Activated B cell treated with CpG ODN at 0.5 μM for 24 hours (primary cell): ENCODE results near the gene VTI1B. TPM values are rescaled to one million over a fixed set of nuclear protein-coding genes. Genes with fewer than 3 reads are reported as not detected.
"Not testable (repeated sequence)": the region's sequence is repeated elsewhere in the genome, so short reads cannot be mapped to it uniquely, and the experiment has no call there.

Experiments
- ATAC-seq: fragments of 200-7000 bp; cut with Tn5 transposase; one replicate; pipeline ENCODE4 v1.10.0; 2021; ENCODE audit warnings: low read depth, mild to moderate bottlenecking, moderate library complexity
- CTCF ChIA-PET: fragments of 350-600 bp; sonication (Branson Sonifier 250); formaldehyde crosslinking; loops from one replicate; lab custom pipeline; 2021; ENCODE audit warnings: antibody characterized with exemption; lab: Charles Lee
- POLR2A ChIA-PET: fragments of 350-600 bp; sonication (Branson Sonifier 250); formaldehyde crosslinking; loops from one replicate; lab custom pipeline; 2021; ENCODE audit warnings: antibody characterized with exemption; lab: Charles Lee
- DNase-seq: peaks from one replicate; pipeline ENCODE4 v3.0.0; 2022
- H3K27ac Mint-ChIP-seq: one replicate; pipeline ENCODE4 v1.8.0; 2020; ENCODE audit warnings: mixed read lengths
- H3K27me3 Mint-ChIP-seq: one replicate; pipeline ENCODE4 v1.8.0; 2021; ENCODE audit warnings: mixed read lengths
- H3K36me3 Mint-ChIP-seq: one replicate; pipeline ENCODE4 v1.8.0; 2021; ENCODE audit warnings: low read depth, mixed read lengths
- H3K4me1 Mint-ChIP-seq: one replicate; pipeline ENCODE4 v1.8.0; 2021; ENCODE audit warnings: mixed read lengths
- H3K4me3 Mint-ChIP-seq: one replicate; pipeline ENCODE4 v1.8.0; 2020; ENCODE audit warnings: mild to moderate bottlenecking, mixed read lengths
- H3K9me3 Mint-ChIP-seq: one replicate; pipeline ENCODE4 v1.8.0; 2020; ENCODE audit warnings: mixed read lengths
- intact Hi-C: fragments of 100-400 bp; cut with micrococcal nuclease; formaldehyde crosslinking; loops from one replicate; pipeline ENCODE4 v1.15.1; 2024
- total RNA-seq: library from RNA; stranded (reverse); gene quantifications from 2 replicates; pipeline ENCODE4 v1.2.3, GENCODE V29; 2022
- TF ChIP-seq, protein P1 (sequence below): fragments of 200-600 bp; IDR thresholded peaks from one replicate; pipeline ENCODE4 v1.8.0; 2022; ENCODE audit warnings: antibody characterized with exemption, mild to moderate bottlenecking

Gene VTI1B
- total RNA-seq, 1 donor from 2014 or later, result 76.3 TPM

GRCh38 chr14:67607646-67608045 lies 66.8 kb downstream of the VTI1B start:
- H3K27ac Mint-ChIP-seq, result no peak overlapping the region
- no peak overlapping the region for H3K4me3 Mint-ChIP-seq
- intact Hi-C loops, result no loop called here
- ChIA-PET CTCF (interaction anchor here (1.6 kb wide), 1 partner anchor 11 kb away, joined by 4 read pairs; no protein-coding TSS in a partner anchor), POLR2A (no interaction called here)
- TF ChIP-seq, protein P1, sequence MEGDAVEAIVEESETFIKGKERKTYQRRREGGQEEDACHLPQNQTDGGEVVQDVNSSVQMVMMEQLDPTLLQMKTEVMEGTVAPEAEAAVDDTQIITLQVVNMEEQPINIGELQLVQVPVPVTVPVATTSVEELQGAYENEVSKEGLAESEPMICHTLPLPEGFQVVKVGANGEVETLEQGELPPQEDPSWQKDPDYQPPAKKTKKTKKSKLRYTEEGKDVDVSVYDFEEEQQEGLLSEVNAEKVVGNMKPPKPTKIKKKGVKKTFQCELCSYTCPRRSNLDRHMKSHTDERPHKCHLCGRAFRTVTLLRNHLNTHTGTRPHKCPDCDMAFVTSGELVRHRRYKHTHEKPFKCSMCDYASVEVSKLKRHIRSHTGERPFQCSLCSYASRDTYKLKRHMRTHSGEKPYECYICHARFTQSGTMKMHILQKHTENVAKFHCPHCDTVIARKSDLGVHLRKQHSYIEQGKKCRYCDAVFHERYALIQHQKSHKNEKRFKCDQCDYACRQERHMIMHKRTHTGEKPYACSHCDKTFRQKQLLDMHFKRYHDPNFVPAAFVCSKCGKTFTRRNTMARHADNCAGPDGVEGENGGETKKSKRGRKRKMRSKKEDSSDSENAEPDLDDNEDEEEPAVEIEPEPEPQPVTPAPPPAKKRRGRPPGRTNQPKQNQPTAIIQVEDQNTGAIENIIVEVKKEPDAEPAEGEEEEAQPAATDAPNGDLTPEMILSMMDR, result no peak
- no peaks in the 10 kb centered on the region for H3K36me3 Mint-ChIP-seq
- no peaks in the 10 kb centered on the region for H3K27me3 Mint-ChIP-seq
- DNase-seq, result no peak
- H3K4me1 Mint-ChIP-seq, result peaks cover 14% of the 10 kb centered on the region
- H3K9me3 Mint-ChIP-seq, result no peaks in the 10 kb centered on the region
- no peak for ATAC-seq

DNA sequence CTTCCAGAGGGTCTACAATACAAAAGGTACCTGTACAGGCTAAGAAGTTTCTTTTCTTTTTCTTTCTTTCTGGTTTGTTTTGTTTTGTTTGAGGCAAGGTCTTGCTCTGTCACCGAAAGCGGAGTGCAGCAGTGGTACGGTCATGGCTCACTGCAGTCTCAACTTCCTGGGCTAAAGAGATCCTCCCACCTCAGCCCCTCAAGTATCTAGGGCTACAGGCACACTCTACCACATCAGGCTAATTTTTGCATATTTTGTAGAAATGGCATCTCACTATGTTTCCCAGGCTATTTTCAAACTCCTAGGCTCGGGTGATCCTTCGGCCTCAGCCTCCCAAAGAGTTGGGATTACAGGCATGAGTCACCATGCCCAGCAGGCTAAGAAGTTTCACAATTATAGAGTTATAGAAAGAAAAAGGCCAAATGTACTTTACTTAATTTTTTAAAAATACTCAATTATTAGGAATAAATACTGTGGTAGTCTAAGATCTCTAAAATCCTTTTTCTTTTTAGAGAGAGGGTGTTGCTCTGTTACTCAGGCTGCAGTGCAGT lies 71.4 kb downstream of the VTI1B start:
- DNase-seq (no peak), ATAC-seq (peak; percentile 70)
- ChIA-PET POLR2A (no interaction called here), CTCF (no interaction called here)
- intact Hi-C loops, result loop anchor here (5.0 kb wide), 2 partner anchors 214 to 241 kb away; partner anchors contain the start of genes EIF2S1, RAD51B and ZFYVE26
- peaks cover 55% of the 10 kb centered on the region for H3K4me1 Mint-ChIP-seq
- H3K36me3 Mint-ChIP-seq, result peaks cover 7% of the 10 kb centered on the region
- peak overlapping the region; percentile 75 for H3K4me3 Mint-ChIP-seq
- H3K27me3 Mint-ChIP-seq, result no peaks in the 10 kb centered on the region
- H3K9me3 Mint-ChIP-seq, result no peaks in the 10 kb centered on the region
- TF ChIP-seq, protein P1, result no peak
- peak overlapping the region; percentile 94 for H3K27ac Mint-ChIP-seq

- H3K9me3 Mint-ChIP-seq, result no peaks in the 10 kb centered on the region
- intact Hi-C loops, result loop anchor here (5.0 kb wide), 2 partner anchors 215 to 240 kb away; partner anchors contain the start of genes EIF2S1, RAD51B and ZFYVE26
- DNase-seq (no peak), ATAC-seq (no peak)
- peaks cover 7% of the 10 kb centered on the region for H3K36me3 Mint-ChIP-seq
- peak overlapping the region; percentile 73 for H3K27ac Mint-ChIP-seq
- TF ChIP-seq, protein P1, result no peak
- ChIA-PET POLR2A (no interaction called here), CTCF (interaction anchor here (0.8 kb wide), 1 partner anchor 16 kb away, joined by 3 read pairs; no protein-coding TSS in a partner anchor)
- no peaks in the 10 kb centered on the region for H3K27me3 Mint-ChIP-seq
- no peak overlapping the region for H3K4me3 Mint-ChIP-seq
- H3K4me1 Mint-ChIP-seq, result peaks cover 59% of the 10 kb centered on the region
These were observed 72.4 kb downstream of the VTI1B start for GRCh38 chr14:67602076-67602475.

- H3K9me3 Mint-ChIP-seq, ATAC-seq, DNase-seq, H3K27me3 Mint-ChIP-seq: not testable (repeated sequence)
- ChIA-PET CTCF (interaction anchor here (0.7 to 4.7 kb wide), 15 partner anchors 9 to 241 kb away, joined by 3 to 31 read pairs (median 6); partner anchors contain the start of genes ARG2, ATP6V1D, EIF2S1 and ZFYVE26), POLR2A (interaction anchor here (0.6 to 2.4 kb wide), 20 partner anchors 8 to 1192 kb away, joined by 3 to 31 read pairs (median 5); partner anchors contain the start of genes ARG2, ATP6V1D, EIF2S1 and RDH11)
- H3K36me3 Mint-ChIP-seq, result peaks cover 14% of the 10 kb centered on the region
- peak overlapping the region; percentile 95 for H3K27ac Mint-ChIP-seq
- intact Hi-C loops, result loop anchor here (1.0 to 5.0 kb wide), 7 partner anchors 19 to 238 kb away; partner anchors contain the start of genes ARG2, EIF2S1, RAD51B and RDH11
- H3K4me1 Mint-ChIP-seq, result peaks cover 61% of the 10 kb centered on the region
- peak overlapping the region; percentile 96 for H3K4me3 Mint-ChIP-seq
These were observed 73.9 kb downstream of the VTI1B start for GRCh38 chr14:67600562-67600974.

DNA sequence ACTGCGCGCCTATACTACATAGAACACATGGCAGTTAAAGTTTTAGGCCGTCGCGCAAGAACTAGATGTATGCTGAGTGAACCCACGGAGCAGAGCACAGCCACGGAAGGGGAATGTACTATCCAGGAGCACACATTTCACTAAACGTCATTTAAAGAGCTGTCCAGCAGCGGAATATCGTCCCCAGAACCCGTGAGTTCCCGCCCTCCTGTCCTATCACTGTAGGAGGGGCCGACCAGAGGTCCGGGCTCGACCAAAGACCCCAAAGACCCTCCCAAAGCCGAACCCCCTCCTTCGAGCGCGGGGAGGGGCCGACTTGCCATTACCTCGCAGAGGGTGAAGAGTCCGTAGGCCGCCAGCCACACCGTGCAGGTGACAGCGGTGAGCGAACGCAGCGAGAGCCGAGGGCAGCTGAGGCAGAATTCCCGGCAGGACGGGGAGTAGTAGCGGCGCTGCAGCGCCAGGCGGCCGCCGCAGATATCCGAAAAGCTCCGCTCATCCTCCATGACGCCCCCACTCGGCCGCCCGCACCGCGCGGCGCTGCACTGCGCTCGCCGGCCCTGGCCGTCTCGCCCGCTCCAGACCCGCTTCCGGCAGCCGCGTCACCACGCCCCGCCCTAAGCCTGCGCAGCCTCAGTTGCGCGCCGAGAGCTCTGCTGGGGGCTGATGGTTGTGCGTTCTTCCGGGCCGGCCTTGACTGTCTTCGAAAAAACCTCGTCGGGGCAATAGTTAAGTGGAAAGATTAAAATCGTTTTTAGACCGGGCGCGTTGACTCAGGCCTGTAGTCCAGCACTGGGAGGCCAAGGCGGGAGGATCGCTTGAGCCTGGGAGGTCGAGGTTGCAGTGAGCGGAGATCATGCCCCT lies 74.5 kb downstream of the VTI1B start, which contains the start of gene PIGH:
PIGH (minus strand) TSS at position 571 of the 864 bp plus-strand sequence; CDS start at position 506, 65 bp downstream.
- ATAC-seq (peak; percentile 90), DNase-seq (peak; percentile 99)
- TF ChIP-seq, protein P1, result no peak
- Mint-ChIP-seq H3K4me1 (peaks cover 61% of the 10 kb centered on the region), H3K9me3 (no peaks in the 10 kb centered on the region), H3K4me3 (peak within 1 kb of the TSS; percentile 96), H3K27me3 (no peaks in the 10 kb centered on the region), H3K27ac (peak within 1 kb of the TSS; percentile 95), H3K36me3 (peaks cover 18% of the 10 kb centered on the region)
- CTCF ChIA-PET, result interaction anchor here (0.7 to 4.7 kb wide), 17 partner anchors 8 to 240 kb away, joined by 3 to 31 read pairs (median 5); partner anchors contain the start of genes ARG2, ATP6V1D, EIF2S1 and ZFYVE26
- POLR2A ChIA-PET, result interaction anchor here (0.5 to 2.4 kb wide), 23 partner anchors 9 to 1193 kb away, joined by 3 to 31 read pairs (median 5); partner anchors contain the start of genes ARG2, ATP6V1D, EIF2S1 and RDH11
- intact Hi-C loops, result loop anchor here (1.0 to 5.0 kb wide), 7 partner anchors 19 to 238 kb away; partner anchors contain the start of genes ARG2, EIF2S1, RAD51B and RDH11
